Peyer's patch (tissue), 4 donors: Measurements from ENCODE around the gene PHACTR1. TPM values are rescaled to one million over a fixed set of nuclear protein-coding genes. Genes with fewer than 3 reads are reported as not detected.

Experiments
- DNase-seq, 3 donors: peaks; one replicate each; pipeline ENCODE4 v3.0.0-alpha.2; 2017 to 2019
- H3K27ac ChIP-seq, 4 donors: fragments of 200-600 bp; sonication (generic); one replicate each; pipeline ENCODE4 v1.5.1; 2016 to 2019
- H3K27me3 ChIP-seq, 2 donors: fragments of 200-600 bp; sonication (generic); one replicate each; pipeline ENCODE4 v1.5.1; 2019
- H3K36me3 ChIP-seq, 3 donors: fragments of 200-600 bp; sonication (generic); one replicate each; pipeline ENCODE4 v1.5.1; 2016 to 2019
- H3K4me1 ChIP-seq, 4 donors: fragments of 200-600 bp; sonication (generic); one replicate each; pipeline ENCODE4 v1.5.1; 2016 to 2019
- H3K4me3 ChIP-seq, 4 donors: fragments of 200-600 bp; sonication (generic); 1 replicate in 3 of 4; 2 replicates in 1 of 4; pipeline ENCODE4 v1.5.1; 2016 to 2019; ENCODE audit warnings: mild to moderate bottlenecking in 1 of 4
- H3K9me3 ChIP-seq, 4 donors: fragments of 200-600 bp; sonication (generic); one replicate each; pipeline ENCODE4 v1.5.1; 2016 to 2019; ENCODE audit warnings: mild to moderate bottlenecking in 1 of 4
- POLR2A ChIP-seq, 2 donors: fragments of 450-650 bp; IDR thresholded peaks; one replicate each; pipeline ENCODE4 v1.5.1; 2017; ENCODE audit warnings: antibody characterized with exemption in 2 of 2, mild to moderate bottlenecking in 2 of 2, moderate library complexity in 2 of 2
- total RNA-seq, 4 donors: library from RNA; depleted of rRNA; stranded (reverse); fragments of >200 nt; gene quantifications; one replicate each; pipeline ENCODE4 v1.1.0, GENCODE V29; 2016
- TF ChIP-seq, protein P1 (sequence below), 6 experiments: fragments of 450-650 bp in 4 of 6; fragments of 200-600 bp in 2 of 6; sonication (generic) in 1 of 6; IDR thresholded peaks; one replicate each; pipeline ENCODE4 v1.5.1; 2017 to 2019; ENCODE audit warnings: antibody characterized with exemption in 6 of 6, mild to moderate bottlenecking in 3 of 6, moderate library complexity in 1 of 6

The PHACTR1 gene
- total RNA-seq, 4 donors from 2014 or later, result 0.35 to 19.0 (median 1.7) TPM

- TF ChIP-seq, protein P1, sequence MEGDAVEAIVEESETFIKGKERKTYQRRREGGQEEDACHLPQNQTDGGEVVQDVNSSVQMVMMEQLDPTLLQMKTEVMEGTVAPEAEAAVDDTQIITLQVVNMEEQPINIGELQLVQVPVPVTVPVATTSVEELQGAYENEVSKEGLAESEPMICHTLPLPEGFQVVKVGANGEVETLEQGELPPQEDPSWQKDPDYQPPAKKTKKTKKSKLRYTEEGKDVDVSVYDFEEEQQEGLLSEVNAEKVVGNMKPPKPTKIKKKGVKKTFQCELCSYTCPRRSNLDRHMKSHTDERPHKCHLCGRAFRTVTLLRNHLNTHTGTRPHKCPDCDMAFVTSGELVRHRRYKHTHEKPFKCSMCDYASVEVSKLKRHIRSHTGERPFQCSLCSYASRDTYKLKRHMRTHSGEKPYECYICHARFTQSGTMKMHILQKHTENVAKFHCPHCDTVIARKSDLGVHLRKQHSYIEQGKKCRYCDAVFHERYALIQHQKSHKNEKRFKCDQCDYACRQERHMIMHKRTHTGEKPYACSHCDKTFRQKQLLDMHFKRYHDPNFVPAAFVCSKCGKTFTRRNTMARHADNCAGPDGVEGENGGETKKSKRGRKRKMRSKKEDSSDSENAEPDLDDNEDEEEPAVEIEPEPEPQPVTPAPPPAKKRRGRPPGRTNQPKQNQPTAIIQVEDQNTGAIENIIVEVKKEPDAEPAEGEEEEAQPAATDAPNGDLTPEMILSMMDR (IDR thresholded peaks at IDR 0.05), result no peak
- no peak for TF ChIP-seq POLR2A (IDR thresholded peaks at IDR 0.05)
- DNase-seq, result peak in 1 of 3 donors; percentile 48
Observed at GRCh38 chr6:13299403-13299821, 582.8 kb downstream of the PHACTR1 start.

DNA sequence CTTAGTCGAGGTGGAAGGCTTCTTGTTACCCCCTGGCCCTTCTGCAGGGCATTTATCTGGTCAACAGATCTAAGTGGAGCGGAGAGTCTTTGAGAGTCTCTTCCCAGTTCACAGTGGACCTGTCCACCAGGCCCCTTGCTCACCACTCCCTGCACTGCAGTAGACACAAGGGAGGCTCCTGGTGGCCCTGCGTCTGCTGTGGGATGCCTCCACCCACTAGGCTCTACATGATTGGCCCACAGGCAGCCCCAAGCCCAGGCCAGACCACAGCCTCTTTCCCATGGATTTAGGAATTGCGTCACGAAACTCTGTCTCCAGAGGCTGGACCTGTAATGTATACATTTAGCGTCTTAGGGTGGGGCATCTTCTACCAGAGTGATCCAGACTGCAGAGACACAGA is 583.4 kb downstream of the PHACTR1 start:
- no peaks in the 10 kb centered on the region for H3K27me3 ChIP-seq
- peaks cover 0 to 24% (median 6%) of the 10 kb centered on the region in 4 donors for H3K4me1 ChIP-seq
- no peaks in the 10 kb centered on the region for H3K9me3 ChIP-seq
- no peak overlapping the region for H3K4me3 ChIP-seq
- no peak for DNase-seq
- peaks cover 0 to 29% (median 0%) of the 10 kb centered on the region in 3 donors for H3K36me3 ChIP-seq
- no peak overlapping the region for H3K27ac ChIP-seq
- no peak for TF ChIP-seq POLR2A (IDR thresholded peaks at IDR 0.05)
- TF ChIP-seq, protein P1 (IDR thresholded peaks at IDR 0.05), result no peak

More at GRCh38 chr6:13299403-13299821, 582.8 kb downstream of the PHACTR1 start:
- peaks cover 0 to 20% (median 6%) of the 10 kb centered on the region in 4 donors for H3K4me1 ChIP-seq
- no peak overlapping the region for H3K4me3 ChIP-seq
- H3K27me3 ChIP-seq, result no peaks in the 10 kb centered on the region
- H3K36me3 ChIP-seq, result peaks cover 0 to 32% (median 0%) of the 10 kb centered on the region in 3 donors
- no peak overlapping the region for H3K27ac ChIP-seq
- H3K9me3 ChIP-seq, result no peaks in the 10 kb centered on the region

- no peaks in the 10 kb centered on the region for H3K27me3 ChIP-seq
- DNase-seq, result no peak
- H3K27ac ChIP-seq, result no peak overlapping the region
- no peak for TF ChIP-seq POLR2A (IDR thresholded peaks at IDR 0.05)
- TF ChIP-seq, protein P1 (IDR thresholded peaks at IDR 0.05), result no peak
- peaks cover 0 to 21% (median 0%) of the 10 kb centered on the region in 3 donors for H3K36me3 ChIP-seq
- peaks cover 0 to 24% (median 6%) of the 10 kb centered on the region in 4 donors for H3K4me1 ChIP-seq
- H3K9me3 ChIP-seq, result no peaks in the 10 kb centered on the region
- H3K4me3 ChIP-seq, result no peak overlapping the region
Observed at GRCh38 chr6:13300643-13301590, 584.4 kb downstream of the PHACTR1 start.

DNA sequence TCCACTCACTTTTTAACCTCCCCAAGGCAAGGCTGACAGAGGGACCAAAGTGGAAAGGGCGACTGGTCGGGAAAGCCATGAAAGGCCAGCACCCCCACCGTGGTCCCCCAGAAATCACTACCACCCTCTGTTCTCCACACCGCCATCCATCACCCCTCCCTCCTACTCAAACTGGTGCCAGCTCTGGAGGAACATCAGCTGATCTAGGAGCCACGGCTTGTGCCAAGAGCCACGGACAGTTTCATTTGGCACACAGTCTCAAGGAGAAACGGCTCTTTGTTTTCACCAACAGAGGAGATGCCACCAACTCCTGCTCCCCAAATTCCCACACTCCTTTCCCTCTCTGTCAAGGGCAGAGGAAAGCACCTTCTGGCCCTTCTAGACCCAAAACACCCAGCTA is 585.7 kb downstream of the PHACTR1 start:
- H3K36me3 ChIP-seq, result peaks cover 0 to 30% (median 0%) of the 10 kb centered on the region in 3 donors
- peak overlapping the region in 3 of 4 donors; percentile 27 to 73 (median 70) for H3K27ac ChIP-seq
- no peaks in the 10 kb centered on the region for H3K9me3 ChIP-seq
- H3K27me3 ChIP-seq, result no peaks in the 10 kb centered on the region
- H3K4me3 ChIP-seq, result no peak overlapping the region
- peaks cover 0 to 24% (median 6%) of the 10 kb centered on the region in 4 donors for H3K4me1 ChIP-seq
- no peak for DNase-seq
- TF ChIP-seq POLR2A (IDR thresholded peaks at IDR 0.05), result no peak
- TF ChIP-seq, protein P1 (IDR thresholded peaks at IDR 0.05), result no peak

GRCh38 chr6:13302751-13303667 is 586.4 kb downstream of the PHACTR1 start:
- H3K4me1 ChIP-seq, result peaks cover 0 to 24% (median 6%) of the 10 kb centered on the region in 4 donors

More at GRCh38 chr6:13302751-13303667, 586.4 kb downstream of the PHACTR1 start:
- Histone ChIP-seq H3K4me3 (peak overlapping the region in 1 of 4 donors; percentile 10), H3K9me3 (no peaks in the 10 kb centered on the region), H3K27ac (peak overlapping the region in 3 of 4 donors; percentile 27 to 73 (median 70)), H3K36me3 (peaks cover 0 to 31% (median 0%) of the 10 kb centered on the region in 3 donors), H3K27me3 (no peaks in the 10 kb centered on the region)
- TF ChIP-seq, protein P1 (IDR thresholded peaks at IDR 0.05), result no peak
- TF ChIP-seq POLR2A (IDR thresholded peaks at IDR 0.05), result no peak
- DNase-seq, result peak in 2 of 3 donors; percentile 66 to 70
